HepG2 (cell line): ENCODE results near the gene ADARB2.

Experiments used
- ATF1 ChIP-seq: IDR thresholded peaks from 2 replicates; pipeline ENCODE4 v1.6.1; 2016; ENCODE audit warnings: mild to moderate bottlenecking, control low read depth
- HIVEP1 ChIP-seq: sonication (generic); formaldehyde crosslinking; IDR thresholded peaks from 2 replicates; pipeline ENCODE4 v1.4.0; 2020; ENCODE audit warnings: mild to moderate bottlenecking, missing genetic modification reagents
- KLF15 ChIP-seq: sonication (generic); formaldehyde crosslinking; IDR thresholded peaks from 2 replicates; pipeline ENCODE4 v1.8.1; 2023; ENCODE audit warnings: borderline replicate concordance, mild to moderate bottlenecking, inconsistent platforms, missing genetic modification reagents, mixed read lengths
- NFE2L2 ChIP-seq: fragments of 150-350 bp; IDR thresholded peaks from 2 replicates; pipeline ENCODE4 v1.6.1; 2014; ENCODE audit warnings: low read length
- SRSF4 ChIP-seq: fragments of 200-400 bp; formaldehyde crosslinking; IDR thresholded peaks from one replicate; pipeline ENCODE4 v1.6.1; 2018; ENCODE audit warnings: mild to moderate bottlenecking, low read depth, low read length, moderate library complexity; ENCODE audit not compliant: poor library complexity, severe bottlenecking
- TCF7L2 ChIP-seq: IDR thresholded peaks from 2 replicates; pipeline ENCODE4 v1.6.1; 2011; ENCODE audit warnings: mild to moderate bottlenecking, low read depth, low read length, moderate library complexity
- ZNF598 ChIP-seq: sonication (generic); formaldehyde crosslinking; IDR thresholded peaks from 2 replicates; pipeline ENCODE4 v1.5.1; 2020; ENCODE audit warnings: mild to moderate bottlenecking, missing genetic modification reagents, borderline replicate concordance

DNA sequence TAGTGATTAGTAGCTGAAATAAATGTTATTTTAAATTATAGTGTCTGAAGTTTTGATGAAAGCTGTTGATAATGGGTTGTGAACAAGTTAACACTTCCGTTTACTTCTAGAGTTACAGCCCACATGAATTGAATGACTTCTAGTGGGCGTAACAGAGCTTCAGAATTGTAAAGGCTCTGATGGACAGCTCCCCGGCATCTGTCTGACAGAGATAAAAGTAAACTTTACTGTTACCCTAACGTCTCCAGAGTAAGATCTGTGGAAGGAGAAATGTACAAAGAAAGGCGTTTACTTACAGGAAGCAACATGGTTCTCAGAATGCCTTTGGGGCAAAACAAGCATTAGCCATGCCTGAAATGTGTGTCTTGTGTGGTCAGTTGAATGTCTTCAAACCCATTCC, 124.4 kb downstream of the ADARB2 start:
- TF ChIP-seq SRSF4 (no peak), HIVEP1 (CRISPR knock-in tag) (no peak), NFE2L2 (no peak), KLF15 (no peak), TCF7L2 (no peak), ZNF598 (no peak), ATF1 (no peak)
